ENCODE results near the gene PICK1. TPM values are rescaled to one million over a fixed set of nuclear protein-coding genes. Genes with fewer than 3 reads are reported as not detected.

PICK1 gene
- total and polyA plus RNA-seq, 10 of the 15 experiments (the other 5 are each of a cell fraction or from before 2014, with no cell fraction given), result 0.07 to 19.2 (median 10.9) TPM

DNA sequence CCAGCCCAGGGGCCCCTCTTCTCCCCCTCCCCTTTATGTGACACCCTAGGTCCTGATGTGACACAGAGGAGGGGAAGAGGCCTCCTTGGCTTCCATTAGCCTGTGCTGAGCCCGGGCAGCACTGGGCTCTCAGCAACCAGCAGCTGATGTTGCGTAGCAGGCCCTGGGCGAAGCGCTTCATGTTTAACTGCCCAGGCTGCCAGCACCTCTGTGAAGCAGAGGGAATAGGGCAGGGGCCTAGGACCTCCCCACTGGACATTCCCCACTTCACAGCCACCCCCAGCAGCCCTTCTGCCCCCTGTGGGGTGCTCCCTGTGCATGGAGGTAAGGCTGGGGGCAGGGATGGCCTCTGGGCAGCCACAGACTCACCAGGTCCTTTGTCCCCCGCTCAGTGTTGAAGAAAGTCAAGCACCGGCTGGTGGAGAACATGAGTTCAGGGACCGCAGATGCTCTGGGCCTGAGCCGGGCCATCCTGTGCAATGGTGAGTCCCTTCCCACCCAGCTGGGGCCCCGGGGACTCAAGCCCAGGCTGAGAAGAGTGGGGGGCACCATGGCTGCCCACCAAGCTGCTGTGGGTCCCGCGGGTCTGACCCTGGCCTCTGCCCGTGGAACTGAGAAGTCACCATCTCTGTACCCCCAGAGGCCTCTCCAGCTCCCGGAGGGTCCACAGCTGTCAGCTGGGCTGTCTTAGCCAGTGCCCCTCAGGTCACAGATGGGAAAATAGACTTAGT is 11.6 kb downstream of the PICK1 start:
- no peak for DNase-seq (ENCODE audit: low read depth, low spot score)
- ChIA-PET CTCF (interaction anchor here (3.1 kb wide), 1 partner anchor 16 kb away, joined by 17 read pairs; no protein-coding TSS in a partner anchor), RAD21 (ENCODE audit: unreplicated experiment) (interaction anchor here (0.5 to 1.0 kb wide), 3 partner anchors 16 to 188 kb away, joined by 3 to 4 read pairs (median 3); no protein-coding TSS in a partner anchor), SMC1A (ENCODE audit: uncharacterized antibody, unreplicated experiment) (interaction anchor here (0.9 kb wide), 1 partner anchor 60 kb away, joined by 3 read pairs; no protein-coding TSS in a partner anchor), POLR2A (interaction anchor here (0.5 kb wide), 1 partner anchor 277 kb away, joined by 6 read pairs; no protein-coding TSS in a partner anchor)
- Histone ChIP-seq H3K9me3 (replicated peaks; ENCODE audit: control insufficient read depth, insufficient read depth, low read length) (no peaks in the 10 kb centered on the region), H3K4me1 (ENCODE audit: control insufficient read depth, insufficient read depth, low read length) (no peaks in the 10 kb centered on the region), H3K79me2 (ENCODE audit: control insufficient read depth, insufficient read depth, low read length) (no peaks in the 10 kb centered on the region), H2AFZ (ENCODE audit: control insufficient read depth, low read depth, low read length) (no peak overlapping the region), H3K4me3 (no peak overlapping the region), H3K36me3 (ENCODE audit: control insufficient read depth in 2 of 2, insufficient read depth in 2 of 2, low read length in 1 of 2) (no peaks in the 10 kb centered on the region; a peak in 3 of 4 replicates), H3K4me2 (ENCODE audit: control insufficient read depth, insufficient read depth) (no peak overlapping the region), H3K9ac (ENCODE audit: control insufficient read depth, insufficient read depth, low read length) (no peak overlapping the region), H3K27me3 (replicated peaks in 1 of 2; ENCODE audit: control insufficient read depth in 2 of 2, insufficient read depth in 2 of 2, low read length in 1 of 2) (no peaks in the 10 kb centered on the region), H4K20me1 (ENCODE audit: control insufficient read depth, insufficient read depth) (no peaks in the 10 kb centered on the region), H3K27ac (ENCODE audit: control insufficient read depth, insufficient read depth) (no peak overlapping the region)
- TF ChIP-seq, protein P1, sequence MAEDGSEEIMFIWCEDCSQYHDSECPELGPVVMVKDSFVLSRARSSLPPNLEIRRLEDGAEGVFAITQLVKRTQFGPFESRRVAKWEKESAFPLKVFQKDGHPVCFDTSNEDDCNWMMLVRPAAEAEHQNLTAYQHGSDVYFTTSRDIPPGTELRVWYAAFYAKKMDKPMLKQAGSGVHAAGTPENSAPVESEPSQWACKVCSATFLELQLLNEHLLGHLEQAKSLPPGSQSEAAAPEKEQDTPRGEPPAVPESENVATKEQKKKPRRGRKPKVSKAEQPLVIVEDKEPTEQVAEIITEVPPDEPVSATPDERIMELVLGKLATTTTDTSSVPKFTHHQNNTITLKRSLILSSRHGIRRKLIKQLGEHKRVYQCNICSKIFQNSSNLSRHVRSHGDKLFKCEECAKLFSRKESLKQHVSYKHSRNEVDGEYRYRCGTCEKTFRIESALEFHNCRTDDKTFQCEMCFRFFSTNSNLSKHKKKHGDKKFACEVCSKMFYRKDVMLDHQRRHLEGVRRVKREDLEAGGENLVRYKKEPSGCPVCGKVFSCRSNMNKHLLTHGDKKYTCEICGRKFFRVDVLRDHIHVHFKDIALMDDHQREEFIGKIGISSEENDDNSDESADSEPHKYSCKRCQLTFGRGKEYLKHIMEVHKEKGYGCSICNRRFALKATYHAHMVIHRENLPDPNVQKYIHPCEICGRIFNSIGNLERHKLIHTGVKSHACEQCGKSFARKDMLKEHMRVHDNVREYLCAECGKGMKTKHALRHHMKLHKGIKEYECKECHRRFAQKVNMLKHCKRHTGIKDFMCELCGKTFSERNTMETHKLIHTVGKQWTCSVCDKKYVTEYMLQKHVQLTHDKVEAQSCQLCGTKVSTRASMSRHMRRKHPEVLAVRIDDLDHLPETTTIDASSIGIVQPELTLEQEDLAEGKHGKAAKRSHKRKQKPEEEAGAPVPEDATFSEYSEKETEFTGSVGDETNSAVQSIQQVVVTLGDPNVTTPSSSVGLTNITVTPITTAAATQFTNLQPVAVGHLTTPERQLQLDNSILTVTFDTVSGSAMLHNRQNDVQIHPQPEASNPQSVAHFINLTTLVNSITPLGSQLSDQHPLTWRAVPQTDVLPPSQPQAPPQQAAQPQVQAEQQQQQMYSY (CRISPR knock-in tag; IDR thresholded peaks at IDR 0.05), result no peak
- TF ChIP-seq RAD21 (IDR thresholded peaks at IDR 0.05; ENCODE audit: insufficient read depth, low read depth, low read length) (no peak), CHD2 (IDR thresholded peaks at IDR 0.05; ENCODE audit: borderline replicate concordance, low read depth, low read length) (no peak), SIN3A (IDR thresholded peaks at IDR 0.05; ENCODE audit: low read depth, low read length) (no peak), YY1 (IDR thresholded peaks at IDR 0.05; ENCODE audit: low read depth, low read length) (no peak), TCF12 (IDR thresholded peaks at IDR 0.05; ENCODE audit: low read depth, low read length) (no peak), NR2C1 (IDR thresholded peaks at IDR 0.05) (no peak), SREBF2 (IDR thresholded peaks at IDR 0.05; ENCODE audit: low read length) (no peak), WRNIP1 (IDR thresholded peaks at IDR 0.05; ENCODE audit: borderline replicate concordance, low read depth, low read length) (no peak), SMARCA5 (IDR thresholded peaks at IDR 0.05) (no peak), CHD1 (IDR thresholded peaks at IDR 0.05; ENCODE audit: low read depth, low read length) (no peak)
- TF ChIP-seq, protein P2, sequence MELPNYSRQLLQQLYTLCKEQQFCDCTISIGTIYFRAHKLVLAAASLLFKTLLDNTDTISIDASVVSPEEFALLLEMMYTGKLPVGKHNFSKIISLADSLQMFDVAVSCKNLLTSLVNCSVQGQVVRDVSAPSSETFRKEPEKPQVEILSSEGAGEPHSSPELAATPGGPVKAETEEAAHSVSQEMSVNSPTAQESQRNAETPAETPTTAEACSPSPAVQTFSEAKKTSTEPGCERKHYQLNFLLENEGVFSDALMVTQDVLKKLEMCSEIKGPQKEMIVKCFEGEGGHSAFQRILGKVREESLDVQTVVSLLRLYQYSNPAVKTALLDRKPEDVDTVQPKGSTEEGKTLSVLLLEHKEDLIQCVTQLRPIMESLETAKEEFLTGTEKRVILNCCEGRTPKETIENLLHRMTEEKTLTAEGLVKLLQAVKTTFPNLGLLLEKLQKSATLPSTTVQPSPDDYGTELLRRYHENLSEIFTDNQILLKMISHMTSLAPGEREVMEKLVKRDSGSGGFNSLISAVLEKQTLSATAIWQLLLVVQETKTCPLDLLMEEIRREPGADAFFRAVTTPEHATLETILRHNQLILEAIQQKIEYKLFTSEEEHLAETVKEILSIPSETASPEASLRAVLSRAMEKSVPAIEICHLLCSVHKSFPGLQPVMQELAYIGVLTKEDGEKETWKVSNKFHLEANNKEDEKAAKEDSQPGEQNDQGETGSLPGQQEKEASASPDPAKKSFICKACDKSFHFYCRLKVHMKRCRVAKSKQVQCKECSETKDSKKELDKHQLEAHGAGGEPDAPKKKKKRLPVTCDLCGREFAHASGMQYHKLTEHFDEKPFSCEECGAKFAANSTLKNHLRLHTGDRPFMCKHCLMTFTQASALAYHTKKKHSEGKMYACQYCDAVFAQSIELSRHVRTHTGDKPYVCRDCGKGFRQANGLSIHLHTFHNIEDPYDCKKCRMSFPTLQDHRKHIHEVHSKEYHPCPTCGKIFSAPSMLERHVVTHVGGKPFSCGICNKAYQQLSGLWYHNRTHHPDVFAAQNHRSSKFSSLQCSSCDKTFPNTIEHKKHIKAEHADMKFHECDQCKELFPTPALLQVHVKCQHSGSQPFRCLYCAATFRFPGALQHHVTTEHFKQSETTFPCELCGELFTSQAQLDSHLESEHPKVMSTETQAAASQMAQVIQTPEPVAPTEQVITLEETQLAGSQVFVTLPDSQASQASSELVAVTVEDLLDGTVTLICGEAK (IDR thresholded peaks at IDR 0.05; ENCODE audit: borderline replicate concordance), result no peak
- TF ChIP-seq, protein P3, sequence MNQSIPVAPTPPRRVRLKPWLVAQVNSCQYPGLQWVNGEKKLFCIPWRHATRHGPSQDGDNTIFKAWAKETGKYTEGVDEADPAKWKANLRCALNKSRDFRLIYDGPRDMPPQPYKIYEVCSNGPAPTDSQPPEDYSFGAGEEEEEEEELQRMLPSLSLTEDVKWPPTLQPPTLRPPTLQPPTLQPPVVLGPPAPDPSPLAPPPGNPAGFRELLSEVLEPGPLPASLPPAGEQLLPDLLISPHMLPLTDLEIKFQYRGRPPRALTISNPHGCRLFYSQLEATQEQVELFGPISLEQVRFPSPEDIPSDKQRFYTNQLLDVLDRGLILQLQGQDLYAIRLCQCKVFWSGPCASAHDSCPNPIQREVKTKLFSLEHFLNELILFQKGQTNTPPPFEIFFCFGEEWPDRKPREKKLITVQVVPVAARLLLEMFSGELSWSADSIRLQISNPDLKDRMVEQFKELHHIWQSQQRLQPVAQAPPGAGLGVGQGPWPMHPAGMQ (IDR thresholded peaks at IDR 0.05; ENCODE audit: borderline replicate concordance), result no peak
- TF ChIP-seq, protein P4, sequence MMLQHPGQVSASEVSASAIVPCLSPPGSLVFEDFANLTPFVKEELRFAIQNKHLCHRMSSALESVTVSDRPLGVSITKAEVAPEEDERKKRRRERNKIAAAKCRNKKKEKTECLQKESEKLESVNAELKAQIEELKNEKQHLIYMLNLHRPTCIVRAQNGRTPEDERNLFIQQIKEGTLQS (IDR thresholded peaks at IDR 0.05; ENCODE audit: borderline replicate concordance, extremely low read depth, low read depth, low read length), result no peak
- no peak for FAIRE-seq
- in situ Hi-C loops (cut with MboI) (no loop called here), intact Hi-C loops (cut with micrococcal nuclease; ENCODE audit: unreplicated experiment) (no loop called here)
- ATAC-seq, result no peak
- WGBS (ENCODE audit: insufficient coverage, insufficient replicate concordance, low lambda C conversion rate, missing lambda C conversion rate), result 83% methylated on average over 13 of the region's 13 CpGs
- BruUV-seq (replicated peaks), result no TSS peak
